Kidney (tissue), 14 donors: Measurements from ENCODE around the gene CLEC19A. TPM values are rescaled to one million over a fixed set of nuclear protein-coding genes. Genes with fewer than 3 reads are reported as not detected.

ENCODE experiments used
- DNase-seq, 5 donors: peaks; one replicate each; pipeline ENCODE4 v3.0.0-alpha.2; 2013 to 2020
- FAIRE-seq: peaks from 2 replicates; lab custom pipeline; 2012; peaks lifted over from hg19 to GRCh38; lab: Jason Lieb, UNC
- H3K27ac ChIP-seq, 2 donors: one replicate each; pipeline ENCODE4 v1.7.0; 2013; ENCODE audit warnings: low read depth in 2 of 2, low read length in 2 of 2, inconsistent platforms in 1 of 2
- H3K27me3 ChIP-seq: one replicate; pipeline ENCODE4 v1.7.1; 2013; ENCODE audit warnings: low read length, inconsistent platforms; ENCODE audit not compliant: control insufficient read depth, insufficient read depth
- H3K36me3 ChIP-seq, 3 donors: one replicate each; pipeline versions ENCODE4 v1.7.0 to v1.7.1; 2013; ENCODE audit warnings: low read length in 3 of 3, control low read depth in 1 of 3, inconsistent platforms in 1 of 3; ENCODE audit not compliant: insufficient read depth in 3 of 3, control insufficient read depth in 2 of 3
- H3K4me1 ChIP-seq, 3 donors: one replicate each; pipeline versions ENCODE4 v1.7.0 to v1.7.1; 2013; ENCODE audit warnings: low read length in 3 of 3, inconsistent platforms in 1 of 3, low read depth in 1 of 3; ENCODE audit not compliant: control insufficient read depth in 2 of 3, insufficient read depth in 2 of 3
- H3K4me3 ChIP-seq, 3 donors: one replicate each; pipeline versions ENCODE4 v1.7.0 to v1.8.1; 2013; ENCODE audit warnings: low read length in 3 of 3, control low read depth in 1 of 3, inconsistent platforms in 1 of 3
- H3K9ac ChIP-seq, 3 donors: one replicate each; pipeline versions ENCODE4 v1.7.0 to v1.7.1; 2013; ENCODE audit warnings: low read length in 3 of 3, control low read depth in 1 of 3, inconsistent platforms in 1 of 3
- H3K9me3 ChIP-seq, 3 donors: one replicate each; pipeline versions ENCODE4 v1.7.0 to v1.7.1; 2013; ENCODE audit warnings: low read length in 3 of 3, control low read depth in 1 of 3, inconsistent platforms in 1 of 3; ENCODE audit not compliant: control insufficient read depth in 2 of 3, insufficient read depth in 1 of 3
- intact Hi-C: fragments of 100-400 bp; cut with DNase I; formaldehyde crosslinking; loops from one replicate; pipeline ENCODE4 v1.11.1; 2022
- polyA plus RNA-seq: library from polyadenylated mRNA; stranded (reverse); fragments of 350-450 nt; fragmentation: Illumina TruSeq; extraction: RNeasy Lipid Tissue Mini Kit (QIAGEN cat#74804); gene quantifications from one replicate; pipeline ENCODE4 v1.2.3, GENCODE V29; 2014; ENCODE audit warnings: low read depth, low replicate concordance; ENCODE audit not compliant: insufficient read depth
- total RNA-seq: library from RNA; stranded (reverse); fragmentation: NEBNext Ultra II Directional; extraction: Animal tissue kit (Norgen Biotek cat#: 25700); gene quantifications from one replicate; pipeline ENCODE4 v1.2.1, GENCODE V29; 2021
- TF ChIP-seq, protein P1 (sequence below): IDR thresholded peaks from 3 replicates; pipeline ENCODE4 v1.5.1; 2012; ENCODE audit warnings: mild to moderate bottlenecking, moderate library complexity, borderline replicate concordance; ENCODE audit not compliant: insufficient read depth; ENCODE audit errors: extremely low read depth
- donor health status: control.
- donor health status: control.
- donor health status: control.
- donor health status: control.
- donor health status: control.
- donor health status: DM: yes; HTN: yes; CAD: no.
- donor health status: Normal renal cell carcinoma (clear cell type).

CLEC19A gene
- total and polyA plus RNA-seq, 2 donors from 2014 or later, result not detected

DNA sequence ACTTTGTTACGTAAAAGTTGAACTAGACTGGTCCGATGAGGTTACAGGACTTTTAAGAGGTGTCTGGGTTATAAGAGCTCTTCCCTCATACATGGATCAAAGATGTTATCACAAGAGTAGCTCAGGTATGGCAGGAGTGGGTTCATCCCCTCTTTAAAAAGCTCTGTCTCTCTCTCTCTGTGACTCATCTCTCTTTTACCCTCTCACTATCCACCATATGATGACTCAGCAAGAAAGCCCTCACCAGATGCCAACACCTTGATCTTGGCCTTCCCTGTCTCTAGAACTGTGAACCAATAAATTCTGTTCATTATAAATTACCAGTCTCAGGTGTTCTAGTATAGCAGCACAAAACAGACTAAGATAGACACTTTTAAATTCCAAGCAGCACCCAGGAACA lies 1.9 kb upstream of the CLEC19A start:
- no peaks in the 10 kb centered on the region for H3K4me1 ChIP-seq
- H3K27ac ChIP-seq, result no peak overlapping the region
- TF ChIP-seq, protein P1, sequence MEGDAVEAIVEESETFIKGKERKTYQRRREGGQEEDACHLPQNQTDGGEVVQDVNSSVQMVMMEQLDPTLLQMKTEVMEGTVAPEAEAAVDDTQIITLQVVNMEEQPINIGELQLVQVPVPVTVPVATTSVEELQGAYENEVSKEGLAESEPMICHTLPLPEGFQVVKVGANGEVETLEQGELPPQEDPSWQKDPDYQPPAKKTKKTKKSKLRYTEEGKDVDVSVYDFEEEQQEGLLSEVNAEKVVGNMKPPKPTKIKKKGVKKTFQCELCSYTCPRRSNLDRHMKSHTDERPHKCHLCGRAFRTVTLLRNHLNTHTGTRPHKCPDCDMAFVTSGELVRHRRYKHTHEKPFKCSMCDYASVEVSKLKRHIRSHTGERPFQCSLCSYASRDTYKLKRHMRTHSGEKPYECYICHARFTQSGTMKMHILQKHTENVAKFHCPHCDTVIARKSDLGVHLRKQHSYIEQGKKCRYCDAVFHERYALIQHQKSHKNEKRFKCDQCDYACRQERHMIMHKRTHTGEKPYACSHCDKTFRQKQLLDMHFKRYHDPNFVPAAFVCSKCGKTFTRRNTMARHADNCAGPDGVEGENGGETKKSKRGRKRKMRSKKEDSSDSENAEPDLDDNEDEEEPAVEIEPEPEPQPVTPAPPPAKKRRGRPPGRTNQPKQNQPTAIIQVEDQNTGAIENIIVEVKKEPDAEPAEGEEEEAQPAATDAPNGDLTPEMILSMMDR, result no peak
- H3K9ac ChIP-seq, result no peak overlapping the region
- H3K9me3 ChIP-seq, result no peaks in the 10 kb centered on the region
- FAIRE-seq, result no peak
- no peak overlapping the region for H3K4me3 ChIP-seq
- DNase-seq, result no peak
- H3K27me3 ChIP-seq, result no peaks in the 10 kb centered on the region
- intact Hi-C loops, result no loop called here
- H3K36me3 ChIP-seq, result no peaks in the 10 kb centered on the region

GRCh38 chr16:19284207-19284606 lies 1.3 kb upstream of the CLEC19A start:
- TF ChIP-seq, protein P1, result no peak
- no peaks in the 10 kb centered on the region for H3K9me3 ChIP-seq
- no peak overlapping the region for H3K27ac ChIP-seq
- no peaks in the 10 kb centered on the region for H3K4me1 ChIP-seq
- no peaks in the 10 kb centered on the region for H3K36me3 ChIP-seq
- intact Hi-C loops, result no loop called here
- no peaks in the 10 kb centered on the region for H3K27me3 ChIP-seq
- H3K4me3 ChIP-seq, result no peak overlapping the region
- DNase-seq (no peak), FAIRE-seq (no peak)
- H3K9ac ChIP-seq, result no peak overlapping the region

DNA sequence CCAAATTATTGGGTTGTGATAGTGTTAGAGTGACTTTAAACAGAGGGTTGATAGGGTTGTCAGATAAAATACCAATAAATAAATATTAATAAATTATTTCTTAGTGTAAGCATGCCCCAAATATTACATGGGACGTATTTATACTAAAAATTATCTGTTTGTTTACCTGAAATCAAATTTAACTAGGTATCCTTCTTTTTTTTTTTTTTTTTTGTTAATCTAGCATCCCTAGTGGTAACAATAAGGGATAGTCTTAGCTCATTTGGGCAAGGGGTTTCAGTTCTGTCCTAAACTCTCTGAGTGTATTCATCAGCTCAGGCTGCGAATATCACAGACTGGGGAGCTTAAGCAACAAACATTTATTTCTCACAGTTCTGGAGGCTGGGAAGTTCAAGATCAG lies 1.3 kb downstream of the CLEC19A start:
- DNase-seq (no peak), FAIRE-seq (no peak)
- intact Hi-C loops, result no loop called here
- Histone ChIP-seq H3K27ac (no peak overlapping the region), H3K27me3 (no peaks in the 10 kb centered on the region), H3K36me3 (no peaks in the 10 kb centered on the region), H3K9ac (no peak overlapping the region), H3K9me3 (no peaks in the 10 kb centered on the region), H3K4me1 (no peaks in the 10 kb centered on the region), H3K4me3 (no peak overlapping the region)
- TF ChIP-seq, protein P1, result no peak

DNA sequence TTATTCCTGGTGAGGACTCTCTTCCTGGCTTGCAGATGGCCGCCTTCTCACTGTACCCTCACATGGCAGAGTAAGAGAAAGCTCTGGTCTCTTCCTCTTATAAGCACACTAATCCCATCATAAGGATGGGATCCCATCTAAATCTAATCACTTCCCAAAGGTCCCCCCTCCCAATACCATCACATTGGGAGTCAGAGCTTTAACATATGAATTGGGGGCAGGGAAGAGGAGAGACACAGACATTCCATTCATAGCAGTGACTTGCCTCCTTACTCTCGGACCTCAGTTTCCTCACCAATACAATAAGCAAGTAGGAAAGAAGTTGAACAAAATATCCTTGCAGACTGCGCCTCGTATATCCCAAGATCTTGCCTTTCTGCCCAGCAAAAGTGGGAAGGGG lies 1.7 kb downstream of the CLEC19A start:
- Histone ChIP-seq H3K4me1 (no peaks in the 10 kb centered on the region), H3K27me3 (no peaks in the 10 kb centered on the region), H3K9me3 (no peaks in the 10 kb centered on the region), H3K27ac (no peak overlapping the region), H3K9ac (no peak overlapping the region), H3K4me3 (no peak overlapping the region), H3K36me3 (no peaks in the 10 kb centered on the region)
- FAIRE-seq (no peak), DNase-seq (no peak)
- TF ChIP-seq, protein P1, result no peak
- intact Hi-C loops, result no loop called here
